ENCODE data around the gene CARD16. TPM values are rescaled to one million over a fixed set of nuclear protein-coding genes. Genes with fewer than 3 reads are reported as not detected.

Gene CARD16
- total RNA-seq, 1 experiment from 2014 or later: 14.4 TPM

DNA sequence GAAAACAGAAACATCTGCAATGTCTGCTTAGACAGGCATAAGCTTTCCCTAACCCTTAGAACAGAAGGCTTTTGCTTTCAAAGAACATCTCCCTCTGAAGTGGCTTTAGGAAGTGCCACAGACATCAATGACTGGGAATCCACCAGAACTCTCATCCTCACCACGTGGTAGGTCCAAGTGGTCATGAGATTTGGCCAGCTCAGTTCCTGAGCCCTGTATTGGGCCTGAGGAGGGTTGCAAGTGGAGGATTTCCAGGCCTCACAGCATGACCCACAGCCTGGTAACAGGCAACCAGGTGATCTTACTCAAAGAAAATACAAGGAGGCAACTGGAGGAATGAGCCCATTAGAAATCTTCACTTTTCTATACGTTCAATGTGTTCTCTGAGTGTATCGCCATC is 11.8 kb downstream of the CARD16 start:
- ChIA-PET CTCF (no interaction called here), POLR2A (interaction anchor here (0.9 to 1.5 kb wide), 6 partner anchors 10 to 69 kb away, joined by 3 to 12 read pairs (median 4); partner anchors contain the start of gene CASP4)
- H3K27ac Mint-ChIP-seq (ENCODE audit: low read depth, unreplicated experiment): peak overlapping the region; percentile 90
- H3K36me3 Mint-ChIP-seq (ENCODE audit: insufficient read depth, unreplicated experiment): peaks cover 16% of the 10 kb centered on the region
- H3K9me3 Mint-ChIP-seq (ENCODE audit: unreplicated experiment): no peaks in the 10 kb centered on the region
- TF ChIP-seq, protein P1, sequence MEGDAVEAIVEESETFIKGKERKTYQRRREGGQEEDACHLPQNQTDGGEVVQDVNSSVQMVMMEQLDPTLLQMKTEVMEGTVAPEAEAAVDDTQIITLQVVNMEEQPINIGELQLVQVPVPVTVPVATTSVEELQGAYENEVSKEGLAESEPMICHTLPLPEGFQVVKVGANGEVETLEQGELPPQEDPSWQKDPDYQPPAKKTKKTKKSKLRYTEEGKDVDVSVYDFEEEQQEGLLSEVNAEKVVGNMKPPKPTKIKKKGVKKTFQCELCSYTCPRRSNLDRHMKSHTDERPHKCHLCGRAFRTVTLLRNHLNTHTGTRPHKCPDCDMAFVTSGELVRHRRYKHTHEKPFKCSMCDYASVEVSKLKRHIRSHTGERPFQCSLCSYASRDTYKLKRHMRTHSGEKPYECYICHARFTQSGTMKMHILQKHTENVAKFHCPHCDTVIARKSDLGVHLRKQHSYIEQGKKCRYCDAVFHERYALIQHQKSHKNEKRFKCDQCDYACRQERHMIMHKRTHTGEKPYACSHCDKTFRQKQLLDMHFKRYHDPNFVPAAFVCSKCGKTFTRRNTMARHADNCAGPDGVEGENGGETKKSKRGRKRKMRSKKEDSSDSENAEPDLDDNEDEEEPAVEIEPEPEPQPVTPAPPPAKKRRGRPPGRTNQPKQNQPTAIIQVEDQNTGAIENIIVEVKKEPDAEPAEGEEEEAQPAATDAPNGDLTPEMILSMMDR (IDR thresholded peaks at IDR 0.05; ENCODE audit: unreplicated experiment): no peak
- BruUV-seq (replicated peaks): no TSS peak
- DNase-seq (ENCODE audit: unreplicated experiment): no peak
- peak overlapping the region; percentile 90 for H3K4me3 Mint-ChIP-seq (ENCODE audit: unreplicated experiment)
- intact Hi-C loops (cut with micrococcal nuclease): no loop called here
- peaks cover 31% of the 10 kb centered on the region for H3K4me1 Mint-ChIP-seq (ENCODE audit: insufficient read depth, unreplicated experiment)
- no peaks in the 10 kb centered on the region for H3K27me3 Mint-ChIP-seq (ENCODE audit: insufficient read depth, unreplicated experiment)

DNA sequence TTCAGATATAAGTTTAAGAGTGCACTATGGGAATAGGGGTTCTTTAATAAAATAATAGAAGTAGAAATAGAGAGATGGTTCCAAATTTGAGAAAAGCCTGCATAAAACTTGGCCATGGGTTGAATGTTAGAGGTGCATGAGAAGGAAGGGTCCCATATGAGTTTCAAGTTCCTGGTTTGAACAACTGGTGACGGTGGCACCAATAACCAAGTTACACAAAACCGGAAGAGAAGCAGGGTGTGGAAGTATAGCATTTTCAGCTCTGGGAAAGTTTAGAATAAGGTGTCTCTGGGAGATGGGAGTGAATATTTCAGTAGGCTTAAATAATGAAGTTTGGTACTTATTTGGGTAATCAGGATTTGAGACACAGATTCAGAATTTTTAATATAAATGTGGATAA is 12.6 kb downstream of the CARD16 start:
- BruUV-seq (replicated peaks): no TSS peak
- H3K4me1 Mint-ChIP-seq (ENCODE audit: insufficient read depth, unreplicated experiment): peaks cover 31% of the 10 kb centered on the region
- H3K27ac Mint-ChIP-seq (ENCODE audit: low read depth, unreplicated experiment): no peak overlapping the region
- intact Hi-C loops (cut with micrococcal nuclease): no loop called here
- no peaks in the 10 kb centered on the region for H3K9me3 Mint-ChIP-seq (ENCODE audit: unreplicated experiment)
- H3K27me3 Mint-ChIP-seq (ENCODE audit: insufficient read depth, unreplicated experiment): no peaks in the 10 kb centered on the region
- TF ChIP-seq, protein P1 (IDR thresholded peaks at IDR 0.05; ENCODE audit: unreplicated experiment): no peak
- H3K4me3 Mint-ChIP-seq (ENCODE audit: unreplicated experiment): no peak overlapping the region
- peaks cover 17% of the 10 kb centered on the region for H3K36me3 Mint-ChIP-seq (ENCODE audit: insufficient read depth, unreplicated experiment)
- no peak for DNase-seq (ENCODE audit: unreplicated experiment)
- POLR2A ChIA-PET: interaction anchor here (0.8 to 1.5 kb wide), 2 partner anchors 15 to 34 kb away, joined by 3 to 6 read pairs; no protein-coding TSS in a partner anchor
- CTCF ChIA-PET: interaction anchor here (0.7 kb wide), 1 partner anchor 680 kb away, joined by 3 read pairs; no protein-coding TSS in a partner anchor

DNA sequence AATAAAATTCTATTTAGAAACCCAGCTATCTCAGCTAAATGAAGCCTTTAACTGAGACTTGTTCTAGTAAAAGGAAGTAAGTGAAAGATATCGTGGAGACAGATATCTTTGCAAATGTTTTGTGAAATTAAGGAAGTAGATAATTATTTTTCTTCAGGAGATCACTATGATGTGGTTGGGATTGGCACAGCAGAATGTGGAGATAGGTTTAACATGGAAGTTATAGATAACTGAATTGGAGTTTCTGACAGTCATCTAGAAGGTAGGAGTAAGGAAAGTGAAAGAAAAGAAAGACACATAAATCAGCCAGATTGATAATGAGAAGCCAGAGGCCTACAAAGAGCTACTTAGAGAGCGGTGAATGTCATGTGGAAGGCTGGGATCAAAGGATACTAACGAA is 17.5 kb downstream of the CARD16 start:
- intact Hi-C loops (cut with micrococcal nuclease): no loop called here
- ChIA-PET CTCF (no interaction called here), POLR2A (no interaction called here)
- H3K27me3 Mint-ChIP-seq (ENCODE audit: insufficient read depth, unreplicated experiment): no peaks in the 10 kb centered on the region
- peaks cover 4% of the 10 kb centered on the region for H3K4me1 Mint-ChIP-seq (ENCODE audit: insufficient read depth, unreplicated experiment)
- BruUV-seq (replicated peaks): no TSS peak
- no peak overlapping the region for H3K27ac Mint-ChIP-seq (ENCODE audit: low read depth, unreplicated experiment)
- peaks cover 45% of the 10 kb centered on the region for H3K36me3 Mint-ChIP-seq (ENCODE audit: insufficient read depth, unreplicated experiment)
- no peaks in the 10 kb centered on the region for H3K9me3 Mint-ChIP-seq (ENCODE audit: unreplicated experiment)
- TF ChIP-seq, protein P1 (IDR thresholded peaks at IDR 0.05; ENCODE audit: unreplicated experiment): no peak
- H3K4me3 Mint-ChIP-seq (ENCODE audit: unreplicated experiment): no peak overlapping the region
- DNase-seq (ENCODE audit: unreplicated experiment): no peak

DNA sequence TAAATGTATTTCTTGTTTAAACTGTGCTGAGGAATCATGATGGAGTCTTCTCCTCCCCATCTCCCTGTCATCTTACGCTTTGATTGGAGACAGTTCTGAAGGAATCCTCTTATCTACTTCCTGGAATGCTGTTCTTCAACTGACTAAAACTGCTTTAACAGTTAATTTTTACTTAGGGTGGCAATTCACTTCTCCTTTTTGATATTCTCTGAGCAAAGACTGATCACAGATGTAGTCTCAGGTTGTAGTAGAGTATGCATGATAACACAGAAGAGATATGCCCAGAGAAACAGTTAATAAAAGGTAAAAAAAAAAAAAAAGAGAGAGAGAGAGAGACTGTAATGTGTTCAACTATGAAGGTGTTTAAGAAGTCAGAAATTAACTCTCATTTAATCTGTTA is 20.7 kb downstream of the CARD16 start:
- no TSS peak for BruUV-seq (replicated peaks)
- CTCF ChIA-PET: interaction anchor here (0.7 kb wide), 1 partner anchor 7 kb away, joined by 4 read pairs; no protein-coding TSS in a partner anchor
- no peak for DNase-seq (ENCODE audit: unreplicated experiment)
- TF ChIP-seq, protein P1 (IDR thresholded peaks at IDR 0.05; ENCODE audit: unreplicated experiment): no peak
- Mint-ChIP-seq H3K4me3 (ENCODE audit: unreplicated experiment) (no peak overlapping the region), H3K9me3 (ENCODE audit: unreplicated experiment) (no peaks in the 10 kb centered on the region), H3K4me1 (ENCODE audit: insufficient read depth, unreplicated experiment) (no peaks in the 10 kb centered on the region), H3K27ac (ENCODE audit: low read depth, unreplicated experiment) (no peak overlapping the region), H3K36me3 (ENCODE audit: insufficient read depth, unreplicated experiment) (peaks cover 40% of the 10 kb centered on the region), H3K27me3 (ENCODE audit: insufficient read depth, unreplicated experiment) (no peaks in the 10 kb centered on the region)
- POLR2A ChIA-PET: no interaction called here
- intact Hi-C loops (cut with micrococcal nuclease): no loop called here
